Left ventricle myocardium inferior (tissue), 1 donor: Measurements from ENCODE around the gene RBM8A. TPM values are rescaled to one million over a fixed set of nuclear protein-coding genes. Genes with fewer than 3 reads are reported as not detected.

Experiments used
- DNase-seq: peaks from one replicate; pipeline ENCODE4 v3.0.0-alpha.2; 2020
- H3K27ac ChIP-seq: fragments of 200-600 bp; replicated peaks from 2 replicates; pipeline ENCODE4 v1.8.0; 2021
- H3K27me3 ChIP-seq: fragments of 200-600 bp; 2 replicates; pipeline ENCODE4 v1.8.0; 2021; ENCODE audit warnings: low read depth
- H3K36me3 ChIP-seq: fragments of 200-600 bp; 2 replicates; pipeline ENCODE4 v1.8.0; 2021
- H3K4me1 ChIP-seq: fragments of 200-600 bp; 2 replicates; pipeline ENCODE4 v1.8.0; 2021
- H3K4me3 ChIP-seq: fragments of 200-600 bp; 2 replicates; pipeline ENCODE4 v1.8.0; 2021; ENCODE audit warnings: mild to moderate bottlenecking, moderate library complexity
- H3K9me3 ChIP-seq: fragments of 200-600 bp; replicated peaks from 2 replicates; pipeline ENCODE4 v1.8.0; 2021
- intact Hi-C: fragments of 100-400 bp; cut with micrococcal nuclease; formaldehyde crosslinking; loops from one replicate; pipeline ENCODE4 v1.11.0; 2022
- total RNA-seq: library from RNA; stranded (reverse); fragmentation: NEBNext Ultra II Directional; extraction: Animal tissue kit (Norgen Biotek cat#: 25700); gene quantifications from one replicate; pipeline ENCODE4 v1.2.1, GENCODE V29; 2021
- TF ChIP-seq, protein P1 (sequence below): fragments of 200-600 bp; IDR thresholded peaks from 2 replicates; pipeline ENCODE4 v1.8.0; 2021; ENCODE audit warnings: antibody characterized with exemption, mild to moderate bottlenecking, borderline replicate concordance
- donor health status: DM: no; HTN: yes; CAD: no; lungs with severe emphysema.

The RBM8A gene
- total RNA-seq, 1 donor from 2014 or later, result 64.4 TPM

DNA sequence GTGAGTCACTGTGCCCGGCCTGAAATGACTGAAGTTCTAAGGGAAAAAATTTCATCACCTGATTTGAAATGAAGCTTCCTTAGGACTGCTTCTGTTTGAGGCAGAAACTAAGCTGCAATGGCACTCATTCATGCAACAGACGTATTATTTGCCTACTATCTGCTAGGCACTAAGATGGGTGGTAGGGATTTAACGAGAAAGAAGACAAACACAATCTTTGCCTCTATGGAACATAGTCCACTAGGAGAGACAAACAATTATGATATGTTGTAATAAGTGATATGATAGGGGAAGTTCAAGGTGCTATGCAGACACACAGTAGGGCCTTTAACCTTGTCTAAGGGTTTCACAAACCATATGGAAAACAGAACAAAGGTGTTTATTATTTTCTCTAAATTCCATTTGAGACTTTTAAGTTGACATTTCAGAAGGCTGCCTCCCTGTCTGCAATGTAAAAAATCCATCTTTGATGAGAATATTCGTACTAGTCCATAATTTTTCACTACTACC, 19.2 kb upstream of the RBM8A start:
- DNase-seq, result no peak
- TF ChIP-seq, protein P1, sequence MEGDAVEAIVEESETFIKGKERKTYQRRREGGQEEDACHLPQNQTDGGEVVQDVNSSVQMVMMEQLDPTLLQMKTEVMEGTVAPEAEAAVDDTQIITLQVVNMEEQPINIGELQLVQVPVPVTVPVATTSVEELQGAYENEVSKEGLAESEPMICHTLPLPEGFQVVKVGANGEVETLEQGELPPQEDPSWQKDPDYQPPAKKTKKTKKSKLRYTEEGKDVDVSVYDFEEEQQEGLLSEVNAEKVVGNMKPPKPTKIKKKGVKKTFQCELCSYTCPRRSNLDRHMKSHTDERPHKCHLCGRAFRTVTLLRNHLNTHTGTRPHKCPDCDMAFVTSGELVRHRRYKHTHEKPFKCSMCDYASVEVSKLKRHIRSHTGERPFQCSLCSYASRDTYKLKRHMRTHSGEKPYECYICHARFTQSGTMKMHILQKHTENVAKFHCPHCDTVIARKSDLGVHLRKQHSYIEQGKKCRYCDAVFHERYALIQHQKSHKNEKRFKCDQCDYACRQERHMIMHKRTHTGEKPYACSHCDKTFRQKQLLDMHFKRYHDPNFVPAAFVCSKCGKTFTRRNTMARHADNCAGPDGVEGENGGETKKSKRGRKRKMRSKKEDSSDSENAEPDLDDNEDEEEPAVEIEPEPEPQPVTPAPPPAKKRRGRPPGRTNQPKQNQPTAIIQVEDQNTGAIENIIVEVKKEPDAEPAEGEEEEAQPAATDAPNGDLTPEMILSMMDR, result no peak
- intact Hi-C loops, result no loop called here
- Histone ChIP-seq H3K27me3 (no peaks in the 10 kb centered on the region), H3K4me3 (no peak overlapping the region), H3K36me3 (peaks cover 55% of the 10 kb centered on the region), H3K9me3 (no peaks in the 10 kb centered on the region), H3K27ac (no peak overlapping the region), H3K4me1 (peaks cover 36% of the 10 kb centered on the region)

DNA sequence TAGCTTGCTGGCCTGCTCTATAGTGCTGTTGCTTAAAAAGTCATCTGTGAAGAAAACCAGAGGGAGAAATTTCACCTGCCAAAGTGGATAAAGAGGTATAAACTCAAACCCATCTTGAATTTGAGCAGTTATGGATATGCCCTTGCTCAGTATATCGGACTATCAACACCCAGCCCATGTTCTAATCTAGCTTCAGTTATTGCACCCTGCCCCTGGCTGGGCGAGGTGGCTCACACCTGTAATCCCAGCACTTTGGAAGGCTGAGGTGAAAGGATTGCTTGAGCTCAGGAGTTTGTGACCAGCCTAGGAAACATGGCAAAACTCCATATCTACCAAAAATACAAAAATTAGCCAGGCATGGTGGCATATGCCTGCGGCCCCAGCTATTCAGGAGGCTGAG, 17.2 kb upstream of the RBM8A start:
- no peak overlapping the region for H3K27ac ChIP-seq

DNA sequence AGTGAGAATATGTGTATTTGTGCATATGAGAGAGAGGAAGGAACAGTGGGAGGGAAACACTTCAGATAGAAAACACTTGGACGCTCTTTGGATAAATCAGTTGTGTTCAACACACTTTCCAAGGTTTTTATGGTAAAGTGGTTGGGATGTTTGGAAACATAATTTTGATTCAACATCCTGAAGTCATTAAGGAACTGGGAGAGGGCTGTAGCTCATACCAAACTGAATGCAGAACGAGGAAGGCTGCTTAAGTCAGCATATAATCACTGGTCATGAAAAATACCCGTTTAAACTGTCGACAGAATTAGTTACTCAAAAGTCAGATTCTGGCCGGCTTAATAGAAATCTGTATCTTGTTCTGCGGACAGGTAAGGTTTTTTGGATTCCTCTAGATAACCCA, 15.6 kb upstream of the RBM8A start:
- Histone ChIP-seq H3K27me3 (no peaks in the 10 kb centered on the region), H3K27ac (no peak overlapping the region), H3K4me1 (no peaks in the 10 kb centered on the region), H3K4me3 (no peak overlapping the region), H3K9me3 (no peaks in the 10 kb centered on the region), H3K36me3 (peaks cover 74% of the 10 kb centered on the region)
- no peak for DNase-seq
- intact Hi-C loops, result no loop called here
- TF ChIP-seq, protein P1, result no peak

More for the DNA sequence above, 17.2 kb upstream of the RBM8A start:
- Histone ChIP-seq H3K27me3 (no peaks in the 10 kb centered on the region), H3K9me3 (no peaks in the 10 kb centered on the region), H3K4me3 (no peak overlapping the region), H3K4me1 (peaks cover 16% of the 10 kb centered on the region), H3K36me3 (peaks cover 67% of the 10 kb centered on the region)
- no peak for DNase-seq
- intact Hi-C loops, result no loop called here
- TF ChIP-seq, protein P1, result no peak

DNA sequence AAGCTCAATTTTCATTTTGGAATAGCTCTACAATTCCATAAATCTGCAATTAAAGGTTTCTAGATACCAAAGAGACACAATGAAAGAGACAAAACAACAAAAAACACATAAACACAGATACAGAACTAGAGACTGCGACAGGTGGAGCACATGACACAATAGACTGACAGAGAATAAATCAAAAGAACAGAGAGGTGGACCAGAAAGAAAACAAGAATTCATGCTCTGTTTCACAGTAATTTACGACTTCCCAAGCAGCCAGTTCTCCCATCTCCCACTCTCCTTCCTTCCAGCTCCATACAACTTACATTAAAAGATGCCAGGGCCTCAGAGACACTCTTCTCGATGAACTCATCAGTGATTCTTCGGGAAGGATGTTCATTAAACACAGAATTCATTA, 15.1 kb upstream of the RBM8A start:
- Histone ChIP-seq H3K27me3 (no peaks in the 10 kb centered on the region), H3K36me3 (peaks cover 76% of the 10 kb centered on the region), H3K4me1 (no peaks in the 10 kb centered on the region), H3K27ac (no peak overlapping the region), H3K4me3 (no peak overlapping the region), H3K9me3 (no peaks in the 10 kb centered on the region)
- no peak for DNase-seq
- intact Hi-C loops, result no loop called here
- TF ChIP-seq, protein P1, result no peak

DNA sequence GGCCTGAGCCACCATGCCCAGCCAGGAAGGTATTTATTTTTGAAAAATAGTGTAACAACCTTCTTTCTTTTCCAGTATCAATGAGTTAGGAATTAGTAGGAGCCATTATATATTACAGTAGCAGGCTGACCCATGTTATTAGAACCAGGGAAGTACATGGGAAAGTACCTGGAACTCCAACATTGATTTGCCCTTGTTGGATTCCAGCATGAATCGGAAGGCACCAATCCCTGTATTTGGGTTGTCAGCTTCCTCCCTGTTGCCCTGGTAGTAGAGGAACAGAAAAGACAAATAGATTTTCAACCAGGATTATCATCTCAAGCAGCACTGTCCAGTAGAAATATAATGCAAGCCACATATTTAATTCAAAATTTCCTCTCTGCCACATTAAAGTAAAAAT, 10.2 kb upstream of the RBM8A start:
- TF ChIP-seq, protein P1, result no peak
- no peaks in the 10 kb centered on the region for H3K27me3 ChIP-seq
- no peaks in the 10 kb centered on the region for H3K4me1 ChIP-seq
- H3K4me3 ChIP-seq, result no peak overlapping the region
- DNase-seq, result no peak
- no peaks in the 10 kb centered on the region for H3K9me3 ChIP-seq
- peaks cover 86% of the 10 kb centered on the region for H3K36me3 ChIP-seq
- intact Hi-C loops, result no loop called here
- no peak overlapping the region for H3K27ac ChIP-seq
